ENCODE data around the gene FAM222B.
A peak's percentile ranks its signal among the peaks of the same experiment; 100 is the strongest.
"Not testable (repeated sequence)": the region's sequence is repeated elsewhere in the genome, so short reads cannot be mapped to it uniquely, and the experiment has no call there.

Gene FAM222B, protein sequence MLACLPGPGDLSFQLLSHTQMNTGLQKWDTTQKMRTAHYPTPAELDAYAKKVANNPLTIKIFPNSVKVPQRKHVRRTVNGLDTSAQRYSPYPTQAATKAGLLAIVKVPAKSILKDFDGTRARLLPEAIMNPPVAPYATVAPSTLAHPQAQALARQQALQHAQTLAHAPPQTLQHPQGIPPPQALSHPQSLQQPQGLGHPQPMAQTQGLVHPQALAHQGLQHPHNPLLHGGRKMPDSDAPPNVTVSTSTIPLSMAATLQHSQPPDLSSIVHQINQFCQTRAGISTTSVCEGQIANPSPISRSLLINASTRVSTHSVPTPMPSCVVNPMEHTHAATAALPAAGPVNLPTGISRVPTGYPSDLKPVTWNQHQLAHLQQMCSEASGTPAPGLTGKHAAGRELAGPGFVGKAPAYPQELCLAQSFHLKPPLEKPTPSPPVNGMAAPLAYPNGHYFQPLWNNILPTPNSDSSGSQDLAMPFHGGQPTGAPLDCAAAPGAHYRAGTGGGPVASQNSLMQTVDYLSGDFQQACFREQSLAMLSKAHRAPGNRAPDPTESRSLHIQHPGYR

DNA sequence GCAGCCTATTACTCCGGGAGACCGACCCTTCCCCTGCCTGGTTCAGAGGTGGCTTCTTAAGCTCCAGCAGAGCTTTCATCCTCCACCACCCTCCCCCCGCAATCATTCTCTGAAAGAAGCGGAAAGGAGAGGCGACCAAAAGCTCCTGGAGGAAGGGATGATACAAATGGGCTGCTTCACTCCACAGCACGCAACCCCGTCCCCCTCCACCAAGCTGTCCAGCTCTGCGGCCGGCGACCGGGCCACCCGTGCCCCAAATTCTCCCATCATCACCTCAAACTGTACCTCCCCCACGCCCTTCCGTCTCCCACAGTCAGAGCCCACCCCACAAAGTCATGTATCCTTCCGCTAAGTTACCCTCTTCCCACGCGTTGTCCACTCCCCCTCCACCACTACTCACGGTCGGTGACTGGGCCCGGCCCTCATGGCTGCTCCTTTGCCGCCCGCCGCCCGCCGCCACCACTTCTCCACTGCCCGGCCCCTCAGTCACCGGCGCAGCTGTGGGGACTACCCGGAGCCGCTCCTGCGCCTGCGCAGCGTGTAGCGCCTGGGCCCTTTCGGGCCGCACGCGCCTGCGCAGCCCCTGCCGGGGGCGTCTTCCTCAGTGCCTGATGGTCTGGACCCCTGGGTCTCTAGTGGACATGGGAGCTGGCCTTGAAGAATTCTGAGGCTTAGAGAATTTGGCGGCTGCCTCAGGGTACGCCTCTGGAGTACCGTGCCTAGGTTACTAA lies at the start of gene FAM222B:
TSS of gene FAM222B (minus strand) at position 509 of the 731 bp plus-strand sequence. CDS start 76,123 bp downstream, outside the sequence.
- peak; percentile 49 for DNase-seq

DNA sequence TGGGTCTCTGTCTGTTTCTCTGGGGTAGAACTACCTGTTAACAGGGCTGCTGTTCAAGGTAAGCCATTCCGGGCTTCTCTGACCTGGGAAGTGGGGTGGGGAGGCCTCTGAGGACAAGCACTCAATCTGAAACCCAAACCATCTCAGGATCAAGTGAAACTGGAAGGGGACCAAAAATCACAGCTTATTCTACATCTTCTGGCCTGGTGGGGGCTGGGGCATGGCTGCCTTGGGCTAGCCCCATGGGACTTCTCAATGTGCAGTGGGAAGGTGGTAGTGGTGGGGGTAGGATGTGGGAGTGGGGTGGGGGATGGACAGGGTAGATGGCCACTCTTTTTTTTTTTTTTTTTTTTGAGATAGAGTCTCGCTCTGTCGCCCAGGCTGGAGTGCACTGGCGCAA lies 49.4 kb upstream of the FAM222B start:
- DNase-seq, result no peak

DNA sequence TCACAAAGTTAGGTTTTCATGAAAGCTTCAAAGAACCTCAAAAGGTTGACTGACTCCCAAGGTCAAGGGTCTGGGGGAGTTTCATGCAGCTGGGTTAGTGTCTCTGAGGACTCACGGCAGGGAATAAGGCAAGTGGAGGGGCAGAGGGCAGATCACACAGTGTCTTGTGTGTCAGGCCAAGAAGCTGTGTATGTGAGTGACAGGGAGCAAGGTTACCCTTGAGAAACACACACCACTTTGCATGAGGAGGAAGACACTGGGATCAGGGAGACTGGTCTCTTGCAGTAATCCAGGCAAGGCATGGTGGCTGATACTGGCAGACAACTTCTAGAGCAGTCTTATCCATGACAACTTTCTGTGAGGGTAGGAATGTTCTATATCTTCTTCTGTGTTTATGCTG lies 48.6 kb upstream of the FAM222B start:
- no peak for DNase-seq

DNA sequence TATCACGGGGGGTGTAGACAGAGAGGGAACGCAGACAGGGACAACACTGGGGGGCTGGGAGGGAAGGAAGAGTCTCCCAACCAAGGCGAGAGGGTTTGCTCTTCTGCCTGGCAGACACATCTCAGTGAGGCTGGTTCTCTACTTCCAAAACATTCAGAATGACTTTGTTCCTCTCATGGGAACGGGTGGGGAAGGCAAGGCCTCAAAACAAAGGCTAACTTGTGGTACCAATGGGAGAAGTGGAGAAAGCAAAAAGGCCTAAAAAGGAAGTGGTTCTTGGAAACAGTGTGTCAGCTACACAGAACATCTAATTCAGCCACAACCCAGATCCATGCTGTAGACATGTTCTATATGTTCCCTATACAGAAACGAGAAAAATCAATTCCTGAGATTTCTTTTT lies 47.4 kb upstream of the FAM222B start:
- no peak for DNase-seq

DNA sequence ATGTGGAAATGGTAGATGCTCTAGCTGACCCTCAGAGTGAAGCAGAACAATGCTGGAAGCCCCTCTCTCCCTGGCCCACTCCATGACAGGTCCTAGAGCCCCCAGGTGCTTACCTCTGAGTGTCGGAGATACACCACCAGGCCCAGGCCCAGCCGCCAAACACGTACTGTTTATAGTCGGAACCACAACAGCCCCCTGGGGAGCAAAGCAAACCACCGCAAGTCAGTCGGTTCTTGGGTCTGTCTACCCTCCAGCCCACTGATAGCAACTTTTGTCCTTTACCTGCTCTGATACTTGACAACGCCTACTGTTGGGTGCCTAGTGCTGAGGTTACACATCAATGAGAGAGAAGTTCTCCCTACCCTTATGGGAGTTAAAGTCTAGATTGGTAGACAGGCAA lies 46.2 kb upstream of the FAM222B start:
- DNase-seq, result no peak

DNA sequence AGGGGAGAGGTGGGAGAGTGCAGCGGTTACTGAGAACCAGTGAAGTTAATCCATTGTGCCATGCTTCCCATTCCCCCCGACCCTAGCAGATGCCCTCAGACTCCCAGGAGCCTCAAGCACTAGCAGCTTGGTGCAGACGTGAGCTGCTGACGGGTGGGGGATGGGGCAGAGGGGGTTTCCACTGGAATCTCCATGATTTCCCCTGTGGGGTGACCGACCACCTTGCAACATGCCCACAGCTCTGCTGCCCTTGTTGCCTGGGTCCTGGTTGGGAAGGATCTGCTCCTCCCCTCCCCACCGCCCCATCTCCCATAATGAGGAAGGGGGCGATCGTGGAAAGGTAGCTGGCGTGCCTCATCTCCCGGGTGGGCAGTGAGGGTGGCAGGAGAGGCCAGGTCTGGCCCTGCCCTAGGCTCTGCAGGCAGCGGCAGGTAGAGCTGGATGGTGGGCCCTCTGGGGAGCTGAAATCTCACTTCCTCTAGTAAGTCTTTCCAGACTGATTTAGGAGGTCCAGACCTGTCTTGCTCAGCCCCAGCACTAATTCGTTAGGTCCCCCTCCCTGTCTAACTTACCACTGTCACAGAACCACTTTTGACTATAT lies 45.4 kb upstream of the FAM222B start:
- DNase-seq, result no peak

DNA sequence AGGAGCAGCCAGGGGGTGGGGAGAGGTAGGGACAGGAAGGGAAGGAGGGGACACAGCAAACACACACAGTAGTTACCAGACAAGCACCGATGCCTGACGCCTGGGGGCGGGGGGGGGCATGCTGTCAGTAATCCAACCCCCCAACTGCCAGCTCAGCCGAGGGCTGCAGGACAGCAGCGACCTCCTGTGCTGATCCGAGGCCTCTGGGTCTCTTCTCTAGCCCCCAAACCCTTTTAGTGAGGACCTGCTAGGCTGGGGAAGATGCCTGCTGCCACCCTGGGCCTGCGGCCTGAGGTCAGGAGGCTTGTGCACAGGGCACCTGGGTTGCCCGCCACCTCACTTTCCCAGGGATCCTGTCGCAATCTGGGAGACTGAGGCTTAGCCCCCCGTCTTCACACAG lies 43.4 kb upstream of the FAM222B start:
- DNase-seq, result no peak

DNA sequence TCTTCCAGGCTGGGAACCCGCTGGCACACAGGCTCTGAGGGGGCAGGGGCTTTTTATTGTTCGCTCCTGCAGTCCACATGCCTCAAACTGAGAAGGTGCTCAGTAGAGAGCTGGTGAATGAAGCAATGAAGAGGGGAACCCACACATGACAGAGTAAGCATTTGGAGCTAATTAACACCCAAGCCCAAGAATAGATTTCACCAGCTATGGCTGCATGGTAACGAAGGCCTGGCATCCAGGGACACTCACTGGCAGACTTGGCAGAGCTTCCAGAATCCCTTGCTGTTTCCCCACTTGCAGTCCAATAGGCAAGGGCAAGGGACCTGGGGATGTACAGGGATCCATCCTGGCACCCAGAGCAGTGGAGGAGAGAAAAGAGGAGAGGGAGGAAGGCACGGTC lies 42.8 kb upstream of the FAM222B start:
- DNase-seq, result no peak

DNA sequence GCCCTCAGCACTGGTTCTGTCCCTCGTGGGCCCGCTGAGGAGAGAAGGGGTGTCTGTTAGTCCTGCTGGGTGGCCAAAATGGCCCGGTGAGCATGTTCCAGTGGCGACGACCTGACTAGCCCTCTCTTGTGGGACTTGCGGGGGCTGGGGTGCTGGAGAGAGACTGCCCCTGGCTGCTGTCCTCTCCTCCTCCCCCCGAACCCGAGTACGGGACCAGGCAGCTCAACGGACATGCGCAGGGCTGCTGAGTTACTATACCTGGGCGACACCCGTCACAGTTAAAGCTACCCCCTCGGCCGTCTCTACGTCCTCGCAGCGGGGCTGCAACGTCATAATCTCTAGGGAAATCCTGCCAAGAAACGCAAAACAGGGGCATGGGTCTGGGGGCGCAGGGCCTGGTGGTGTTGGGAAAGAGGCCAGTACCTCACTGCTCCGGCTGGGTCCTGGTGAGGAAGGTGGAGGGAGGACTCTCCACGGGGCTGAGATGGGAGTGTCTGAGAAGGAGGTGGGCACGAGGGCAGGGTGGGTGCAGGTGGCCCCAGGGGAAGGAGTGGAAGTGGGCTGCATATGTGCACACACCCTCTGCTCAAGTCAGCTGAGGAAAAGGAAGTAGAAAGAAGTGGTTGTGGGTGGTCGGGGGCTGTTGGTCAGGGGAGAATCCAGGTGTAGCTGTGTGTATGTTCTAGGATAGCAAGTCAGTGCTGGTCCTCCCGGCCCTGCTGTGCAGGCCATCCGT lies 41.5 kb upstream of the FAM222B start:
- DNase-seq, result no peak

DNA sequence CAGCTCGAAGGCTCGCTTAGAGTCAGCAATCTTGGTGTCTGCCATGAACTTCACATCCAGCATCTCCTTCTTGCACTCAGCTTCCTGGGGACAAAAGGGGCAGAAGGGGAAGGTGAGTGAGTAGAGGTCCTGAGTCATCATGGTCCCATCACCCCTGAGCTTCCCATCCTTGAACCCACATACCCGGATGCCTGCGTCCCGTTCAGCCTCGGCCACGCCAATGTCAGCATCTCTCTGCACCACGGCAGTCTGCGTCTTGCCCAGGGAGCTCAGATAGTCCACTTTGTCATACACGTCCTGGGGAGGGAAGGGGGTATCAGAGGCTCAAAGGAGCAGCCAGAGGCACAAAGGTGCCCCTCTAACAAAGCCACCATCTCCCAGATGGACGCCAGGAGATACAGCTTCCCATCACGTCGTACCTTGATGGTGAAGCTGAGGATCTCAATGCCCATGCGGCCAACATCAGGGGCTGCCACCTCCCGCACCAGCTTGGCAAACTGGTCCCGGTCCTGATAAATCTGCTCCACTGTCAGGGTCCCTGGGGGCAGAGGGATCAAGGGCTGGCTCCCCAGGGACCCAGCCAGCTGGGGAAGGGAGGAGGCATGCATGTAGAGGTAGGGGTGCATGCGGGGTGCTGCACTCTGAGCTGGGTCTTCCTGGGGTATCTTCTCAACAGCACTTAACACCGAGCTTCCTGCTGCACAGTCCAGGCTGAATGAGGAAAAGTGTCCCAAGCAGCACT lies 39.7 kb upstream of the FAM222B start:
- DNase-seq, result no peak

DNA sequence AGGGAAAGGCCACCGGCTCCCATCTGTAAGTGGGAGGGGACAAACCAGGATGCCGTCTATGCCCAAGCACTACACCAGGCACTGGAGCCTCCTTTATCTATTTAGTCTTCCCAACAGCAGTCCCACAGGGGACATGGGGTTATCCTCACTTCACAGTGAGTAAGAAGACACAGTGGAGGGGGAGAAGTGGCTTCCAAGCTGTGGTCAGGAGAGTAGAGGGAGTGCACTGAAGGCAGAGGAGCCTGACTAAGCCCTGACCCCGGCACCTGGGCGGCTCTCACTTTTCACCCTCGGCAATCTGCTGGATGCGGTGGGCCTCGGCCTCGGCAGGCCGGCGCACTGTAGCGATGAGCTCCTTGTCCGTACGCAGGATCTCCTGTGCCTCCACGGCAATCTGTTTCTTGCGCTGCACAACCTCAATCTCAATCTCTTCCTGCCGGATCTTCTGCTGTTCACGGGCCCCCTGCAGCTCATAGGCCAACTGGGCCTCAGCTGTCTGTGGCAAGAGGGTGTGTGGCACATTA lies 39.0 kb upstream of the FAM222B start:
- no peak for DNase-seq

DNA sequence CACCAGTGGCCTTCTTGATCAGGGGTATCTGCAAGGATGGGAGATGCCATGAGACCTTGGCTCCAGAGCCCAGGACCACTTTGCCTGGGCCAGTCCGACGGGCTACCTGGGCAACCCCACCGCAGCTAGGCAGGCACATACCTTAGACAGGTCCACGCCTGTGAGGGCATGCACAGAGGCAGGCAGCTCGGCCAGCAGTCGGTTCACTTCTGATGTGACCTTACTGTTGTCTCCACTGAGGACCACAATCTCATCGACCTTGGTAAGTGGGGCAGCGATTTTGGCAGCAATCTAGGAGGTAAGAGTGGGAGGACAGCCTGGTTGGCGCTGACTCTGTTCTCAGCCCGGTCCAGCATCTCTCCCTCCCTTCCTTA lies 38.0 kb upstream of the FAM222B start:
- no peak for DNase-seq

DNA sequence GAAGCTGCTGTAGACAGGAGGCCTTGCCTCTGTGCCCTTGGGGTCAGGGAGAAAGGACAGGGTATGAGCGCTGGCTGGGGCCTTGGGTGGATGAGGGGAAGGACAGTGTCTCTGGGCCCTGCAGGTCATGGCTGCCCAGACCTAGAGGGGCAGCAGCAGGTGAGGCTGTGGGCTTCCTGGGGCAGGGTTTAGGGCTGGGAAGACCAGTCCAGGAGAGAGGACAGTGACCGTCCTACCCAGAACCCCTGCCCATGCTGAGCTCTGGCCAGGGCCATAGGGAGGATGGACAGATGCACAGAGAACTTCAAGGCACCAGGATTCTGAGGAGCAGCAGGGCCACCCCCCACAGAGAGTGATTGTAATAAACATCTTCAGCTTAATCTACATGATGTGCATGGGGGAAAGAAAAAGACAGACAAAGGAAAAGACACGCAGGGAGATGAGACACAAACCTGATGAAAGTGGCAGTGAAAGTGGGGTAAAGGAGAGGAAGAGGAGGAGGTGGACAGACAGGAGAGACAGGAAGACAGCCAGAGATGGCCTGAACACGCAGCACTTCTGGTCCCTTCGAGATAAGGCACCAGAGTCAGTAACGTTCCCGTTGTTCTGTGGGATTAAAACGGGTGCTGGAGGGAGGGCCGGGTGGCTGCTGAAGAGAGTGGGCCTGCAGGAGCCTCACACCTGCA lies 37.4 kb upstream of the FAM222B start:
- no peak for DNase-seq

DNA sequence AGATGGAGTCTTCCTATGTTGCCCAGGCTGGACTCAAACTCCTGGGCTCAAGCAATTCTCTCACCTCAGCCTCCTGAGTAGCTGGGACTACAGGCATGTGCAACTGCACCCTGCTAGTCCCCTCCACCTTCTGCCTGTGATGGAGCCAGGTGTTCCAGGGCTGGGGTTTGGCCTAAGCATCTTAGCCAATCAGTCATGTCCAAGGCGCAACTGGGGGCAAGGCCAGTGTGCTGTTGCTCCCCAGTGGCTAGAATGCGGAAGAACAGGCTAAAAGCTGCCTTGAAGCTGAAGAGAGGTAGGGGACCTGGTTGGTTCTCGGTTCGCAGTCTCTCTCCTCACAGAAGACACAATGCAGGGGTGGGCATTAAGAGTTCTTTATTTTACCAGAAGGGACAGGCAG lies 36.4 kb upstream of the FAM222B start:
- no peak for DNase-seq

DNA sequence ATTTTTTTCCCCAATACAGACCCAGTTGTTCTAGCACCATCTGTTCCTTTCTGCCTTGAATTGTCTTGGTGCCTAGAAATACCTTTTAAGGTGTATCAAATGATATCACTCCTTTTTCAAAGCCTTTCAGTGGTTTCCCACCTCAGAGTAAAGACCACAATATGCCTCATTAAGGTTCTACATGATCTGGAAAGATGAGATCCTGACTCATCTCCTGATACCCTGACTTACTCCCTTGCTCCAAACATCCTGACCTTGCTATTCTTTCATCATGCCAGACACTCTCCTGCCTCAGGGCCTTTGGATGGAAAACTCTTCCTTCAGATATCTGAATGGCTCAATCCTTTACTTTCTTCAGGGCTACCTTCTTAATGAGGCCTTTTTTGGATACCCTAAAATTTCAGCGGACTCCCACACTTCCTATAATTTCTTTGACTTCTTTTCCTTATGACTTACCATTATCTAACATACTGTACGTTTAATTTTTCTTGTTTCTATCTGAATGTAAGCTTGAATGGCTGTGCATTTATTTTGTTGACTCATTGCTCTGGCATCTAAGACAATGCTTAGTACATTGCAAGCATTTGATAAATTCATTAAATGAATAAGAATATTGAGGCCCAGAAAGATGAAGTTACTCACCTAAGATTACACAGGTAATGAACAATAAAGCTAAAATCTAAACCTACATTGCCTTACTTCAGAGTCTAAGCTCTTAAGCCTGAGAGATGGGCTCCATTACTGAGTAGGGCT lies 35.7 kb upstream of the FAM222B start:
- no peak for DNase-seq

DNA sequence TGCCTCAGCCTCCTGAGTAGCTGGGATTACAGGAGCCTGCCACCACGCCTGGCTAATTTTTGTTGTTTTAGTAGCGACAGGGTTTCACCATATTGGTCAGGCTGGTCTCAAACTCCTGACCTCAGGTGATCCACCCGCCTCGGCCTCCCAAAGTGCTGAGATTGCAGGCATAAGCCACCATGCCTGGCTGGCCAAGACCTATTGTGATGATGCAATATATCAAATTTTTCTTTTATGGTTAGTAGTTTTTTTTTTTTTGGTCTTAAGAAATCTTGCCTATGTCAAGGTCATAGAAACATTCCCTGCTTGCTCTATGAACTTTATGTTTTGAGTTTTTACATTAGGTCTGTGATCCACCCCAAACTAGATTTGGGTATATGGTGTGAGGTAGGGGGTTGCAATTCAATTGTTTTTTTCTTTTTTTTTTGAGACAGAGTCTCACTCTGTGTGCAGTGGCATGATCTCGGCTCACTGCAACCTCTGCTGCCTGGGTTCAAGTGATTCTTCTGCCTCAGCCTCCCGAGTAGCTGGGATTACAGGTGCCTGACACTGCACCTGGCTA lies 34.6 kb upstream of the FAM222B start:
- DNase-seq, result not testable (repeated sequence)

DNA sequence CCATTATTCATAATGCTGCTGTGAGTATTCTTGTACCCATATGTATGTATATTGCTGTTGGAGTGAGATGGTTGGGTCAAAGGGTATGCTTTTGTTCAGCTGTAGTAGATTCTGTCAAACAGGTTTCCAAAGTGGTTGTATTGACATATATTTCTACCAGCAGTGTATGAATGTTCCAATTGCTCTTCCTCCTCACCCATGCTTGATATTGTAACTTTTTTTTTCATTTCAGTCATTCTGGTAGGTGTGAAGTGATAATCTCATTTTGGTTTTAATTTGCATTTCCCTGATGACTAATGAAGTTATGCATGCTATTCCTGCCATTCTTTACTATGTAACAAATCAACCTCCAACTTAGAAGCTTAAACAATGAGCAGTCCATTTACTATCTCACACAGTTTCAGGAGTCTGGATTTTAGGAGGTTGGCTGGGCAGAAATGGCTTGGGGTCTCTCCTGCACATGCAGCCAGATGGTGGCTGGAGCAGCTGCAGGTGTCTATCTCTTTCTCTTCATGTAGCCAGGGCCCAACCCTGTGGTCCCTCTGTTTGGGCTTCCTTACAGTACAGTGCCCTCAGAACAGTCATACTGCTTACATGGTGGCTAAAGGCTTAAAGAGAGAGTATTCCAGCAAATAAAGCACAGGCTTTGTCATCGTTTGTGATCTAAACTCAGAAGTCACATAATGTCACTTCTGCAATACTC lies 33.4 kb upstream of the FAM222B start:
- DNase-seq, result no peak

DNA sequence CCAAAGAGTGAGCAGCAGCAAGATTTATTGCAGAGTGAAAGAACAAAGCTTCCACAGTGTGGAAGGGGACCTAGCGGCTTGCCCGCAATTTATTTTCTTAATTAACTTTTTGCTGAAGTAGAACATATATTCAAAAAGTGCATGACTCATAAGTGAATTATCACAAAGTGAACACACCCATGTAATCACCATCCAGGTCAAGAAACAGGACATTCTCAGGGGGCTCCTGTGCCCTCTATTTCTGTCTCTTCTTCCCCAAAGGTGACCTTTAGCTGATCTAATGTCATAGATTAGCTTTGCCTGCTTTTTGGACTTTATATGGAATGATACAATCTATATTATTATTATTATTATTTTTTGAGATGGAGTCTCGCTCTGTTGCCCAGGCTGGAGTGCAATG lies 32.2 kb upstream of the FAM222B start:
- no peak for DNase-seq

DNA sequence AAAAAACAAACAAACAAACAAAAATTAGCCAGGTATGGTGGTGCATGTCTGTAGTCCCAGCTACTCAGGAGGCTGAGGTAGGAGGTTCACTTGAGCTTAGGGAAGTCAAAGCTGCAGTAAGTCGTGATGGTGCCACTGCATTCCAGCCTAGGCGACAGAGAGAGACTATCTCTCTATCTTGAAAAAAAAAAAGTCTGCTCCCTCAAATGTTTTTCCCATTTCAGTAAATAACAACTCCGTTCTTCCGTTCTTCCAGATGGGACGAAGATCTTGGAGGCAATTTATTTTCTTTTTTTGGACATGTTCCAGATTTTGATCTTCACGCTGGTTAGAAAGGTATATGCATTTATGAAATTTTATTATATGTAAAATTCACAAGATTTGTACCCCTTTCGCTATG lies 31.2 kb upstream of the FAM222B start:
- DNase-seq, result no peak
